GM12878 (cell line): ENCODE data around the gene OSBPL3. TPM values are rescaled to one million over a fixed set of nuclear protein-coding genes. Genes with fewer than 3 reads are reported as not detected.

Experiments
- ATAC-seq: fragments of 200-7000 bp; cut with Tn5 transposase; 3 replicates; pipeline ENCODE4 v1.9.1; 2020; ENCODE audit warnings: mild to moderate bottlenecking, moderate library complexity
- BruUV-seq: library from RNA; stranded (reverse); fragments of 400-500 nt; replicated peaks from 2 replicates; lab custom pipeline; 2021; lab: Mats Ljungman, UMichigan
- CTCF ChIA-PET: fragments of 300-600 bp; sonication (Branson Sonifier 250); formaldehyde crosslinking; extraction: SDS; loops from one replicate; lab custom pipeline; 2021; ENCODE audit warnings: inconsistent platforms; lab: Yijun Ruan, JAX
- POLR2A ChIA-PET: fragments of 350-600 bp; formaldehyde crosslinking; extraction: SDS; loops from one replicate; lab custom pipeline; 2021; ENCODE audit warnings: inconsistent platforms; lab: Charles Lee
- RAD21 ChIA-PET: fragments of 300-600 bp; sonication (Branson Sonifier 250); formaldehyde crosslinking; loops from one replicate; lab custom pipeline; 2023; ENCODE audit warnings: antibody characterized with exemption; ENCODE audit not compliant: unreplicated experiment; lab: Charles Lee
- SMC1A ChIA-PET: fragments of 300-600 bp; sonication (Branson Sonifier 250); formaldehyde crosslinking; loops from one replicate; lab custom pipeline; 2023; ENCODE audit not compliant: unreplicated experiment, uncharacterized antibody; lab: Charles Lee
- DNase-seq: peaks from one replicate; pipeline ENCODE4 v3.0.0-alpha.2; 2011; ENCODE audit warnings: low read depth, low spot score
- FAIRE-seq: peaks from 3 replicates; lab custom pipeline; 2011; peaks lifted over from hg19 to GRCh38; lab: Jason Lieb, UNC
- H2AFZ ChIP-seq: 2 replicates; pipeline ENCODE4 v1.6.0; 2011; ENCODE audit warnings: low read depth, low read length, control low read depth; ENCODE audit not compliant: control insufficient read depth
- H3K27ac ChIP-seq: 2 replicates; pipeline ENCODE4 v1.5.1; 2011; ENCODE audit warnings: control low read depth; ENCODE audit not compliant: control insufficient read depth, insufficient read depth
- H3K27me3 ChIP-seq, 2 experiments: replicated peaks in 1 of 2; 2 replicates each; pipeline versions ENCODE4 v1.6.0 to v1.6.1; 2011; ENCODE audit warnings: low read length in 1 of 2; ENCODE audit not compliant: control insufficient read depth in 2 of 2, insufficient read depth in 2 of 2
- H3K36me3 ChIP-seq, 2 experiments: 2 replicates each; pipeline ENCODE4 v1.5.1; 2011; ENCODE audit warnings: low read length in 1 of 2; ENCODE audit not compliant: control insufficient read depth in 2 of 2, insufficient read depth in 2 of 2
- H3K4me1 ChIP-seq: 2 replicates; pipeline ENCODE4 v1.6.1; 2011; ENCODE audit warnings: mild to moderate bottlenecking, low read length, moderate library complexity, mixed read lengths; ENCODE audit not compliant: control insufficient read depth, insufficient read depth
- H3K4me2 ChIP-seq: 2 replicates; pipeline ENCODE4 v1.6.0; 2011; ENCODE audit warnings: control low read depth; ENCODE audit not compliant: control insufficient read depth, insufficient read depth
- H3K4me3 ChIP-seq: fragments of 200-600 bp; sonication (generic); 2 replicates; pipeline ENCODE4 v1.5.1; 2016
- H3K79me2 ChIP-seq: 2 replicates; pipeline ENCODE4 v1.6.0; 2011; ENCODE audit warnings: low read length; ENCODE audit not compliant: control insufficient read depth, insufficient read depth
- H3K9ac ChIP-seq: 2 replicates; pipeline ENCODE4 v1.8.0; 2011; ENCODE audit warnings: low read length, control low read depth, mixed read lengths; ENCODE audit not compliant: control insufficient read depth, insufficient read depth
- H3K9me3 ChIP-seq: replicated peaks from 3 replicates; pipeline ENCODE4 v1.5.1; 2011; ENCODE audit warnings: mild to moderate bottlenecking, low read length; ENCODE audit not compliant: control insufficient read depth, insufficient read depth
- H4K20me1 ChIP-seq: 2 replicates; pipeline ENCODE4 v1.6.0; 2011; ENCODE audit not compliant: control insufficient read depth, insufficient read depth
- CBX5 ChIP-seq: sonication (generic); IDR thresholded peaks from 2 replicates; pipeline ENCODE4 v1.6.1; 2016; ENCODE audit warnings: low read depth, moderate library complexity, mild to moderate bottlenecking, inconsistent platforms
- CTCF ChIP-seq, 3 experiments: IDR thresholded peaks in 2 of 3; conservative IDR thresholded peaks in 1 of 3; 2 replicates each; pipeline ENCODE4 v1.5.1; 2011; ENCODE audit warnings: low read depth in 3 of 3, low read length in 3 of 3, mild to moderate bottlenecking in 3 of 3, control low read depth in 2 of 3, moderate library complexity in 2 of 3, inconsistent platforms in 1 of 3, mixed read lengths in 1 of 3; ENCODE audit not compliant: control insufficient read depth in 2 of 3, insufficient read depth in 1 of 3; ENCODE audit errors: extremely low read depth in 1 of 3
- IRF4 ChIP-seq: IDR thresholded peaks from 2 replicates; pipeline ENCODE4 v1.6.1; 2011; ENCODE audit warnings: low read depth, low read length
- MEF2B ChIP-seq: fragments of 450-650 bp; IDR thresholded peaks from 2 replicates; pipeline ENCODE4 v1.6.1; 2018; ENCODE audit warnings: mild to moderate bottlenecking, moderate library complexity; ENCODE audit not compliant: partially characterized antibody, poor library complexity, severe bottlenecking
- NBN ChIP-seq: fragments of 450-650 bp; IDR thresholded peaks from 2 replicates; pipeline ENCODE4 v1.6.1; 2016
- NR2C2 ChIP-seq: IDR thresholded peaks from 2 replicates; pipeline ENCODE4 v1.6.1; 2011; ENCODE audit warnings: borderline replicate concordance, low read depth; ENCODE audit not compliant: control insufficient read depth, insufficient read length
- POLR2A ChIP-seq: IDR thresholded peaks from 2 replicates; pipeline ENCODE4 v1.6.1; 2011; ENCODE audit warnings: low read depth, mild to moderate bottlenecking, low read length
- RFX5 ChIP-seq: IDR thresholded peaks from 2 replicates; pipeline ENCODE4 v1.6.1; 2011; ENCODE audit warnings: low read depth, low read length, improper control_type of control experiment
- SRF ChIP-seq, 2 experiments: IDR thresholded peaks; 2 replicates each; pipeline ENCODE4 v1.6.1; 2011; ENCODE audit warnings: low read depth in 2 of 2, low read length in 2 of 2, mild to moderate bottlenecking in 1 of 2, moderate library complexity in 1 of 2
- ZNF217 ChIP-seq: fragments of 450-650 bp; IDR thresholded peaks from 2 replicates; pipeline ENCODE4 v1.6.1; 2017; ENCODE audit warnings: antibody characterized with exemption, mild to moderate bottlenecking
- WGBS: methylation state at CpG from one replicate; pipeline ENCODE4 v1.1.6; 2016; ENCODE audit warnings: low lambda C conversion rate; ENCODE audit not compliant: insufficient replicate concordance, insufficient coverage; ENCODE audit errors: missing lambda C conversion rate; 5-methylcytosine and 5-hydroxymethylcytosine counted together
- in situ Hi-C: fragments of 300-500 bp; cut with MboI; formaldehyde crosslinking; loops from 9 replicates; pipeline ENCODE4 v1.14.3; 2018; ENCODE audit warnings: mixed read lengths
- intact Hi-C: fragments of 100-400 bp; cut with micrococcal nuclease; formaldehyde crosslinking; loops from one replicate; pipeline ENCODE4 v1.14.2; 2022; ENCODE audit not compliant: unreplicated experiment
- polyA plus RNA-seq, 11 experiments: library from polyadenylated mRNA; depleted of rRNA in 4 of 11; unstranded in 6 of 11; stranded (reverse) in 5 of 11; fragments of >200 nt; fragmentation: Nextera tagmentation in 4 of 11; fragmentation: Illumina TruSeq in 1 of 11; extraction: Ambion mirVana in 4 of 11; extraction: Trizol in 1 of 11; gene quantifications; 1 replicate in 1 of 11; 2 replicates in 10 of 11; pipeline versions ENCODE4 v1.2.1 to v1.2.3, GENCODE V29; 2011 to 2016; ENCODE audit warnings: inconsistent platforms in 2 of 11, missing spikeins in 2 of 11, low read depth in 1 of 11
- total RNA-seq, 4 experiments: library from RNA; depleted of rRNA in 3 of 4; stranded (reverse); fragments of >200 nt in 3 of 4; fragmentation: Illumina TruSeq in 1 of 4; extraction: Trizol in 1 of 4; gene quantifications; 2 replicates each; pipeline versions ENCODE4 v1.2.1 to v1.2.3, GENCODE V29; 2013 to 2021
- TF ChIP-seq, protein P1 (sequence below): fragments of 450-650 bp; IDR thresholded peaks from 2 replicates; pipeline ENCODE4 v1.6.1; 2014; ENCODE audit warnings: mild to moderate bottlenecking
- TF ChIP-seq, protein P2 (sequence below): IDR thresholded peaks from 2 replicates; pipeline ENCODE4 v1.6.1; 2011; ENCODE audit warnings: low read depth, low read length, improper control_type of control experiment, borderline replicate concordance

OSBPL3 gene
- total and polyA plus RNA-seq, 10 of the 15 experiments (the other 5 are each of a cell fraction or from before 2014, with no cell fraction given), result 6.1 to 46.6 (median 27.0) TPM

GRCh38 chr7:24802300-24802699 lies 177.7 kb downstream of the OSBPL3 start:
- 98% methylated on average over 5 of the region's 5 CpGs for WGBS
- in situ Hi-C loops (no loop called here), intact Hi-C loops (no loop called here)
- Histone ChIP-seq H3K4me1 (no peaks in the 10 kb centered on the region), H3K36me3 (peaks cover 4 to 14% of the 10 kb centered on the region in 2 experiments), H3K27ac (no peak overlapping the region), H4K20me1 (no peaks in the 10 kb centered on the region), H3K4me3 (no peak overlapping the region), H3K9ac (no peak overlapping the region), H3K79me2 (no peaks in the 10 kb centered on the region), H3K9me3 (no peaks in the 10 kb centered on the region), H3K4me2 (no peak overlapping the region), H3K27me3 (no peaks in the 10 kb centered on the region), H2AFZ (no peak overlapping the region)
- CTCF ChIA-PET, result interaction anchor here (0.9 to 3.5 kb wide), 6 partner anchors 10 to 297 kb away, joined by 3 to 23 read pairs (median 3); no protein-coding TSS in a partner anchor
- RAD21 ChIA-PET, result no interaction called here
- TF ChIP-seq, protein P1, sequence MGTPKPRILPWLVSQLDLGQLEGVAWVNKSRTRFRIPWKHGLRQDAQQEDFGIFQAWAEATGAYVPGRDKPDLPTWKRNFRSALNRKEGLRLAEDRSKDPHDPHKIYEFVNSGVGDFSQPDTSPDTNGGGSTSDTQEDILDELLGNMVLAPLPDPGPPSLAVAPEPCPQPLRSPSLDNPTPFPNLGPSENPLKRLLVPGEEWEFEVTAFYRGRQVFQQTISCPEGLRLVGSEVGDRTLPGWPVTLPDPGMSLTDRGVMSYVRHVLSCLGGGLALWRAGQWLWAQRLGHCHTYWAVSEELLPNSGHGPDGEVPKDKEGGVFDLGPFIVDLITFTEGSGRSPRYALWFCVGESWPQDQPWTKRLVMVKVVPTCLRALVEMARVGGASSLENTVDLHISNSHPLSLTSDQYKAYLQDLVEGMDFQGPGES, result no peak
- TF ChIP-seq IRF4, result no peak
- TF ChIP-seq SRF (IDR thresholded peaks at IDR 0.05; ENCODE audit: low read depth in 2 of 2, low read length in 2 of 2), result no peak
- no peak for TF ChIP-seq CBX5
- BruUV-seq, result no TSS peak
- no peak for FAIRE-seq
- SMC1A ChIA-PET, result no interaction called here
- no peak for DNase-seq
- POLR2A ChIA-PET, result no interaction called here
- ATAC-seq, result no peak

DNA sequence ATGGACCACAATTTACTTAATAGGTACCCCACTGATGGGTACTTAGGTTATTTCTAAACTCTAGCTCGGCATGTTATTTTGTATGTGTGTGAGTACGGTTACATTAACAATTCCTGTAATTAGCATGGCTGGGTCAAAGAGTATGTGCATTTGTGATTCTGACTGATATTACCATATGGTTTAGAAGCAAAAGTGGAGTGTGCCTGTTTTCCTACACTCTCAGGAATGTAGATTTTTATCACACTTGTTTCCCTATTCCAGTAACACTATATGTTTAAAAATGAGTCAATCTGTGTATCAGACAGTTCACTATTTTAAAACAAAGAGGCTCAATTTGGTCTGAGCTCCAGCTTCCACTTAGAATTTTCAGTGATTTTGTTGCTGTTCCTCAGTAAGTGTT lies 178.1 kb downstream of the OSBPL3 start:
- no peak for DNase-seq
- H3K27me3 ChIP-seq, result no peaks in the 10 kb centered on the region
- FAIRE-seq, result no peak
- SMC1A ChIA-PET, result interaction anchor here (1.3 kb wide), 1 partner anchor 11 kb away, joined by 8 read pairs; no protein-coding TSS in a partner anchor
- no peak overlapping the region for H3K27ac ChIP-seq
- no peak for ATAC-seq
- RAD21 ChIA-PET, result no interaction called here
- no peaks in the 10 kb centered on the region for H3K4me1 ChIP-seq
- no peaks in the 10 kb centered on the region for H3K79me2 ChIP-seq
- intact Hi-C loops, result no loop called here
- H3K9me3 ChIP-seq, result no peaks in the 10 kb centered on the region
- H3K36me3 ChIP-seq, result peaks cover 4 to 14% of the 10 kb centered on the region in 2 experiments
- BruUV-seq, result no TSS peak
- 96% methylated on average over 2 of the region's 2 CpGs for WGBS
- H3K4me2 ChIP-seq, result no peak overlapping the region
- H3K4me3 ChIP-seq, result no peak overlapping the region
- POLR2A ChIA-PET, result no interaction called here
- no peaks in the 10 kb centered on the region for H4K20me1 ChIP-seq
- CTCF ChIA-PET, result interaction anchor here (0.9 to 3.5 kb wide), 5 partner anchors 10 to 297 kb away, joined by 3 to 23 read pairs (median 3); no protein-coding TSS in a partner anchor
- H2AFZ ChIP-seq, result no peak overlapping the region
- no peak overlapping the region for H3K9ac ChIP-seq
- in situ Hi-C loops, result no loop called here
- TF ChIP-seq, protein P2, sequence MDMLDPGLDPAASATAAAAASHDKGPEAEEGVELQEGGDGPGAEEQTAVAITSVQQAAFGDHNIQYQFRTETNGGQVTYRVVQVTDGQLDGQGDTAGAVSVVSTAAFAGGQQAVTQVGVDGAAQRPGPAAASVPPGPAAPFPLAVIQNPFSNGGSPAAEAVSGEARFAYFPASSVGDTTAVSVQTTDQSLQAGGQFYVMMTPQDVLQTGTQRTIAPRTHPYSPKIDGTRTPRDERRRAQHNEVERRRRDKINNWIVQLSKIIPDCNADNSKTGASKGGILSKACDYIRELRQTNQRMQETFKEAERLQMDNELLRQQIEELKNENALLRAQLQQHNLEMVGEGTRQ, result no peak
- TF ChIP-seq ZNF217 (no peak), CTCF (IDR thresholded peaks at IDR 0.05 in 2 of 3, conservative IDR thresholded peaks at IDR 0.05 in 1 of 3; ENCODE audit: control insufficient read depth in 2 of 3, extremely low read depth in 1 of 3, insufficient read depth in 1 of 3, low read depth in 3 of 3, low read length in 3 of 3) (no peak), RFX5 (no peak), MEF2B (no peak), CBX5 (no peak), POLR2A (no peak), NBN (no peak), NR2C2 (no peak)
